Neural progenitor cell (in vitro differentiated cells): ENCODE data around the gene DCST2. TPM values are rescaled to one million over a fixed set of nuclear protein-coding genes. Genes with fewer than 3 reads are reported as not detected.

Experiments
- DNase-seq: peaks from one replicate; pipeline ENCODE4 v3.0.0-alpha.2; 2016; ENCODE audit warnings: low spot score
- H2AFZ ChIP-seq: fragments of 200-600 bp; sonication (generic); replicated peaks from 2 replicates; pipeline ENCODE4 v1.6.1; 2016; ENCODE audit warnings: antibody characterized with exemption
- H3F3A ChIP-seq: fragments of 200-600 bp; sonication (generic); 2 replicates; pipeline ENCODE4 v1.6.1; 2016; ENCODE audit warnings: antibody characterized with exemption, low read depth
- H3K27ac ChIP-seq: fragments of 200-600 bp; sonication (generic); 2 replicates; pipeline ENCODE4 v1.5.1; 2016; ENCODE audit warnings: mild to moderate bottlenecking
- H3K27me3 ChIP-seq: fragments of 200-600 bp; sonication (generic); 2 replicates; pipeline ENCODE4 v1.6.1; 2016; ENCODE audit warnings: mild to moderate bottlenecking, moderate library complexity
- H3K36me3 ChIP-seq: fragments of 200-600 bp; sonication (generic); 2 replicates; pipeline ENCODE4 v1.5.1; 2016
- H3K4me1 ChIP-seq: fragments of 200-600 bp; sonication (generic); 2 replicates; pipeline ENCODE4 v1.6.1; 2016; ENCODE audit warnings: mixed run types
- H3K4me2 ChIP-seq: fragments of 200-600 bp; sonication (generic); 2 replicates; pipeline ENCODE4 v1.6.1; 2016
- H3K4me3 ChIP-seq: fragments of 200-600 bp; sonication (generic); 2 replicates; pipeline ENCODE4 v1.5.1; 2016
- H3K79me2 ChIP-seq: fragments of 200-600 bp; sonication (generic); 2 replicates; pipeline ENCODE4 v1.6.1; 2016; ENCODE audit warnings: low read depth
- H3K9ac ChIP-seq: fragments of 200-600 bp; sonication (generic); 2 replicates; pipeline ENCODE4 v1.6.1; 2016
- H3K9me3 ChIP-seq: fragments of 200-600 bp; sonication (generic); 2 replicates; pipeline ENCODE4 v1.5.1; 2016; ENCODE audit warnings: low read depth
- H4K20me1 ChIP-seq: fragments of 200-600 bp; sonication (generic); 2 replicates; pipeline ENCODE4 v1.6.1; 2016; ENCODE audit warnings: low read depth
- H3K27ac Mint-ChIP-seq: 3 replicates; pipeline ENCODE4 v1.8.0; 2021; ENCODE audit warnings: mixed read lengths
- H3K27me3 Mint-ChIP-seq: 2 replicates; pipeline ENCODE4 v1.8.0; 2022; ENCODE audit warnings: low read depth, mild to moderate bottlenecking, inconsistent platforms, moderate library complexity, mixed read lengths; ENCODE audit not compliant: insufficient read depth
- H3K36me3 Mint-ChIP-seq: 3 replicates; pipeline ENCODE4 v1.8.0; 2021; ENCODE audit warnings: mixed read lengths
- H3K4me1 Mint-ChIP-seq: 3 replicates; pipeline ENCODE4 v1.8.0; 2021; ENCODE audit warnings: mixed read lengths
- H3K4me3 Mint-ChIP-seq: 3 replicates; pipeline ENCODE4 v1.8.0; 2021; ENCODE audit warnings: mild to moderate bottlenecking, moderate library complexity, mixed read lengths
- H3K9me3 Mint-ChIP-seq: 3 replicates; pipeline ENCODE4 v1.8.0; 2020; ENCODE audit warnings: mixed read lengths
- EZH2 ChIP-seq: fragments of 200-600 bp; sonication (generic); IDR thresholded peaks from 2 replicates; pipeline ENCODE4 v1.6.1; 2017; ENCODE audit warnings: antibody characterized with exemption, mild to moderate bottlenecking, moderate library complexity
- EZH2phosphoT487 ChIP-seq: fragments of 200-600 bp; sonication (generic); IDR thresholded peaks from 2 replicates; pipeline ENCODE4 v1.6.1; 2017; ENCODE audit warnings: antibody characterized with exemption
- total RNA-seq: library from RNA; depleted of rRNA; stranded (reverse); fragments of >200 nt; gene quantifications from 2 replicates; pipeline ENCODE4 v1.2.3, GENCODE V29; 2015; ENCODE audit warnings: low replicate concordance
- TF ChIP-seq, protein P1 (sequence below): fragments of 200-600 bp; sonication (generic); IDR thresholded peaks from 2 replicates; pipeline ENCODE4 v1.5.1; 2017; ENCODE audit warnings: antibody characterized with exemption, mild to moderate bottlenecking

Gene DCST2
- total RNA-seq, 1 donor from 2014 or later = 1.8 TPM

DNA sequence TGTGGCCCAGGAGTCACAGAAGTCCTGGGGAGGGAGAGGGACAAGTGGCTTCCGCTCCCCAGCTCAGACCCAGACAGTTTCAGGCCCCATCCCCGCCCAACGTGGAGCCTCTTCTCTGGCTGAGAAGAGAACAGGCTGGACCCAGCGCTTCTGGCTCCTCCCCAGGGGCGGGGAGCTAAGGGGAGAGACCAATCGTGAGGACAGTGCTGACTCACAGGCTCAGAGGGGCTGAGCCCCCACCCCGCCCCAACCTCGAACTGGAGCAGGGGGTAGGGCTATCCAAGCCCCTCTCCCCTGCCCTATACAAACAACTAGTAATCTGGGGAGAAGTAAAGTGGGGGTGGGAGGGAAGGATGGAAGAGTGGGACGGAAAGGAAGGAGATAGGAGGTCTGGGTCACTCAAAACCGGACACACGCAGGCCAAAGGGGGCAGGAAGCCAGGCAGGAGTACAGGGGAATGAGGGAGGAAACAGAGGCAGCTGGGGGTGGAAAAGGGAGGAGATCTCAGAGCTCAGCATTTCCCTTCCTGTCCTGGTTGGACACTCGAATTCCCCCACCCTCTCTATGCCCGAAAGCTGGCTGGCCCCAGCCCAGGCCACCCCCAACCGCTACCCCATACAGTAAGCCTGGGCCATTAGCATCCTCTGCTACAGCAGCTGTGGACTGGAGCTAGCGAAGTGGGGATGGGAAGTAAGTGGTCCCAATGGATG is 62.8 kb downstream of the DCST2 start, which contains the start of gene SHC1:
SHC1 (minus strand) TSS at position 117 of the 710 bp plus-strand sequence. CDS start 221 bp downstream, outside the sequence.
- H3K4me1 ChIP-seq = peaks cover 35% of the 10 kb centered on the region
- H3K4me2 ChIP-seq = peak within 1 kb of the TSS; percentile 91
- peaks cover 14% of the 10 kb centered on the region for H4K20me1 ChIP-seq
- peaks cover 54% of the 10 kb centered on the region for H3K79me2 ChIP-seq
- peaks cover 40% of the 10 kb centered on the region for H3K4me1 Mint-ChIP-seq
- DNase-seq = peak; percentile 96
- H3F3A ChIP-seq = peaks cover 44% of the 10 kb centered on the region
- H2AFZ ChIP-seq = no peak within 1 kb of the TSS
- no peaks in the 10 kb centered on the region for H3K9me3 ChIP-seq
- peak within 1 kb of the TSS; percentile 83 for H3K4me3 Mint-ChIP-seq
- H3K27ac Mint-ChIP-seq = peak within 1 kb of the TSS; percentile 96
- no peak for TF ChIP-seq EZH2
- no peak for TF ChIP-seq EZH2phosphoT487
- TF ChIP-seq, protein P1, sequence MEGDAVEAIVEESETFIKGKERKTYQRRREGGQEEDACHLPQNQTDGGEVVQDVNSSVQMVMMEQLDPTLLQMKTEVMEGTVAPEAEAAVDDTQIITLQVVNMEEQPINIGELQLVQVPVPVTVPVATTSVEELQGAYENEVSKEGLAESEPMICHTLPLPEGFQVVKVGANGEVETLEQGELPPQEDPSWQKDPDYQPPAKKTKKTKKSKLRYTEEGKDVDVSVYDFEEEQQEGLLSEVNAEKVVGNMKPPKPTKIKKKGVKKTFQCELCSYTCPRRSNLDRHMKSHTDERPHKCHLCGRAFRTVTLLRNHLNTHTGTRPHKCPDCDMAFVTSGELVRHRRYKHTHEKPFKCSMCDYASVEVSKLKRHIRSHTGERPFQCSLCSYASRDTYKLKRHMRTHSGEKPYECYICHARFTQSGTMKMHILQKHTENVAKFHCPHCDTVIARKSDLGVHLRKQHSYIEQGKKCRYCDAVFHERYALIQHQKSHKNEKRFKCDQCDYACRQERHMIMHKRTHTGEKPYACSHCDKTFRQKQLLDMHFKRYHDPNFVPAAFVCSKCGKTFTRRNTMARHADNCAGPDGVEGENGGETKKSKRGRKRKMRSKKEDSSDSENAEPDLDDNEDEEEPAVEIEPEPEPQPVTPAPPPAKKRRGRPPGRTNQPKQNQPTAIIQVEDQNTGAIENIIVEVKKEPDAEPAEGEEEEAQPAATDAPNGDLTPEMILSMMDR = no peak
- no peaks in the 10 kb centered on the region for H3K36me3 ChIP-seq
- no peaks in the 10 kb centered on the region for H3K27me3 ChIP-seq
- peak within 1 kb of the TSS; percentile 51 for H3K9ac ChIP-seq
- peak within 1 kb of the TSS; percentile 43 for H3K27ac ChIP-seq
- peaks cover 3% of the 10 kb centered on the region for H3K27me3 Mint-ChIP-seq
- peaks cover 7% of the 10 kb centered on the region for H3K36me3 Mint-ChIP-seq
- H3K4me3 ChIP-seq = peak within 1 kb of the TSS; percentile 51
- H3K9me3 Mint-ChIP-seq = no peaks in the 10 kb centered on the region

- peak overlapping the region; percentile 51 for H3K4me3 ChIP-seq
- H3K27ac ChIP-seq = no peak overlapping the region
- Mint-ChIP-seq H3K36me3 (peaks cover 12% of the 10 kb centered on the region), H3K27ac (peak overlapping the region; percentile 38), H3K4me1 (peaks cover 40% of the 10 kb centered on the region), H3K4me3 (peak overlapping the region; percentile 83), H3K27me3 (peaks cover 3% of the 10 kb centered on the region), H3K9me3 (no peaks in the 10 kb centered on the region)
- peaks cover 46% of the 10 kb centered on the region for H3K79me2 ChIP-seq
- peaks cover 40% of the 10 kb centered on the region for H3F3A ChIP-seq
- peaks cover 35% of the 10 kb centered on the region for H3K4me1 ChIP-seq
- H3K9ac ChIP-seq = peak overlapping the region; percentile 51
- no peaks in the 10 kb centered on the region for H3K27me3 ChIP-seq
- H2AFZ ChIP-seq = no peak overlapping the region
- H3K36me3 ChIP-seq = no peaks in the 10 kb centered on the region
- DNase-seq = peak; percentile 33
- TF ChIP-seq, protein P1 = no peak
- TF ChIP-seq EZH2phosphoT487 (no peak), EZH2 (no peak)
- H3K9me3 ChIP-seq = no peaks in the 10 kb centered on the region
- peaks cover 13% of the 10 kb centered on the region for H4K20me1 ChIP-seq
- H3K4me2 ChIP-seq = peak overlapping the region; percentile 91
Observed at GRCh38 chr1:154969860-154970452, 63.6 kb downstream of the DCST2 start.

GRCh38 chr1:154969246-154969645 is 64.3 kb downstream of the DCST2 start:
- Histone ChIP-seq H3K79me2 (peaks cover 44% of the 10 kb centered on the region), H3K9ac (peak overlapping the region; percentile 51), H3K9me3 (no peaks in the 10 kb centered on the region), H3K27me3 (no peaks in the 10 kb centered on the region), H3K27ac (peak overlapping the region; percentile 8), H3K4me1 (peaks cover 35% of the 10 kb centered on the region), H2AFZ (no peak overlapping the region), H3K4me2 (peak overlapping the region; percentile 91), H3K4me3 (peak overlapping the region; percentile 51), H3K36me3 (no peaks in the 10 kb centered on the region), H4K20me1 (peaks cover 13% of the 10 kb centered on the region), H3F3A (peaks cover 36% of the 10 kb centered on the region)
- peaks cover 40% of the 10 kb centered on the region for H3K4me1 Mint-ChIP-seq
- H3K36me3 Mint-ChIP-seq = peaks cover 12% of the 10 kb centered on the region
- H3K4me3 Mint-ChIP-seq = peak overlapping the region; percentile 83
- H3K27ac Mint-ChIP-seq = peak overlapping the region; percentile 38
- peaks cover 3% of the 10 kb centered on the region for H3K27me3 Mint-ChIP-seq
- no peaks in the 10 kb centered on the region for H3K9me3 Mint-ChIP-seq
- TF ChIP-seq EZH2phosphoT487 = no peak
- TF ChIP-seq, protein P1 = no peak
- no peak for TF ChIP-seq EZH2
- no peak for DNase-seq
